Astrocyte of the spinal cord (primary cell): Measurements from ENCODE around the gene GRID1.

Experiments used
- DNase-seq: peaks from one replicate; pipeline ENCODE4 v3.0.0; 2011; ENCODE audit warnings: low read depth, low spot score
- H3K4me3 ChIP-seq: 2 replicates; pipeline ENCODE4 v1.5.1; 2011; ENCODE audit warnings: low read depth, mild to moderate bottlenecking, low read length, moderate library complexity
- CTCF ChIP-seq: IDR thresholded peaks from 2 replicates; pipeline ENCODE4 v1.5.1; 2012; ENCODE audit warnings: low read depth, mild to moderate bottlenecking, low read length, inconsistent platforms
- in situ Hi-C: cut with HindIII; loops from 2 replicates; pipeline ENCODE4 v1.10.0; 2017; ENCODE audit warnings: low sequenced_read_pairs

The GRID1 gene

GRCh38 chr10:85735997-85736396, 630.6 kb downstream of the GRID1 start:
- TF ChIP-seq CTCF, result no peak
- in situ Hi-C loops, result no loop called here
- H3K4me3 ChIP-seq, result no peak overlapping the region
- DNase-seq, result no peak

GRCh38 chr10:85734791-85735190, 631.8 kb downstream of the GRID1 start:
- in situ Hi-C loops, result no loop called here
- no peak for DNase-seq
- H3K4me3 ChIP-seq, result no peak overlapping the region
- TF ChIP-seq CTCF, result no peak

- in situ Hi-C loops, result no loop called here
- no peak overlapping the region for H3K4me3 ChIP-seq
- no peak for TF ChIP-seq CTCF
- DNase-seq, result no peak
Observed at GRCh38 chr10:85724215-85724614, 642.4 kb downstream of the GRID1 start.

GRCh38 chr10:85720931-85721590, 645.5 kb downstream of the GRID1 start:
- in situ Hi-C loops, result no loop called here
- H3K4me3 ChIP-seq, result no peak overlapping the region
- DNase-seq, result no peak
- TF ChIP-seq CTCF, result no peak

- in situ Hi-C loops, result no loop called here
- no peak overlapping the region for H3K4me3 ChIP-seq
- DNase-seq, result no peak
- no peak for TF ChIP-seq CTCF
Observed at GRCh38 chr10:85719408-85719807, 647.2 kb downstream of the GRID1 start.

- TF ChIP-seq CTCF, result no peak
- in situ Hi-C loops, result no loop called here
- no peak overlapping the region for H3K4me3 ChIP-seq
- DNase-seq, result no peak
Observed at GRCh38 chr10:85713885-85714284, 652.7 kb downstream of the GRID1 start.
